HG03060 (cell line): ENCODE data around the gene MTCP1.

Experiments used
- ATAC-seq: cut with Tn5 transposase; IDR thresholded peaks from one replicate; pipeline ENCODE4 v1.9.1; 2021; ENCODE audit warnings: low read depth, moderate number of reproducible peaks; ENCODE audit not compliant: unreplicated experiment

MTCP1 gene, protein sequence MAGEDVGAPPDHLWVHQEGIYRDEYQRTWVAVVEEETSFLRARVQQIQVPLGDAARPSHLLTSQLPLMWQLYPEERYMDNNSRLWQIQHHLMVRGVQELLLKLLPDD

DNA sequence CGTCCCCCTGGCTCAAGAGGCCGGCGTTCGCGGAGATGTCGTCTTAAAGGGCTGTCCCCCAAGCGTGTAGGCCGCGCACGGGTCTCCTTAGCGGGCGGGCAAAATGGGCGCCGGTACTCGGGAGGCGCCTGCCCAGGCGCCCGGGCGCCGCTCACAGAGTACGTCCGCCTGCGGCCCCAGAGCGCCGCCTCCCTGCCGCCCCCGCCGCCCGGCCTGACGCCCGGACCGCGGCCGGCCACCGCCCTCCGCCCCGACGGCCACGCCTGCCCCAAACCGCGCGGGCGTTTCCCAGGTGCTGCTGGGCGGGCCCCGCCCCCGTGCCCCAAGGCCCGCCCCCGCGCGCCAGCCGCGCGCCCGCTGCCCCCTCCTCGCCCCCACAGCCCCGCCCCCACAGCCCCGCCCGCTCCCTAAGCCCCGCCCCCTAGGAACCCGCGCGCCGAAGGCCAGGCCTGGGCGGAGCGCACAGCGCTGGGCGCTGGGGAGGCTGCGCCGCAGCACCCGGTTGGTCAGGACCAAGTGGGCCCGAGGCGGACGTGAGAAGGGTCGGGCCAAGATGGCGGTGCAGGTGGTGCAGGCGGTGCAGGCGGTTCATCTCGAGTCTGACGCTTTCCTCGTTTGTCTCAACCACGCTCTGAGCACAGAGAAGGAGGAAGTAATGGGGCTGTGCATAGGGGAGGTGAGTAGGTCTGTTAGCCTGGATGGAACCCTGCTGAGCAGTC lies at the start of gene MTCP1, which contains the start of the genes BRCC3 and CMC4:
TSS of gene MTCP1 (minus strand) at position 162 of the 719 bp plus-strand sequence. CDS start 5,126 bp downstream, outside the sequence.
TSS of gene BRCC3 (plus strand) at position 534 of the 719 bp plus-strand sequence. CDS start at position 554, 20 bp downstream.
TSS of gene CMC4 (minus strand) at position 162 of the 719 bp plus-strand sequence. CDS start 7,113 bp downstream, outside the sequence.
- peak; percentile 60 for ATAC-seq

DNA sequence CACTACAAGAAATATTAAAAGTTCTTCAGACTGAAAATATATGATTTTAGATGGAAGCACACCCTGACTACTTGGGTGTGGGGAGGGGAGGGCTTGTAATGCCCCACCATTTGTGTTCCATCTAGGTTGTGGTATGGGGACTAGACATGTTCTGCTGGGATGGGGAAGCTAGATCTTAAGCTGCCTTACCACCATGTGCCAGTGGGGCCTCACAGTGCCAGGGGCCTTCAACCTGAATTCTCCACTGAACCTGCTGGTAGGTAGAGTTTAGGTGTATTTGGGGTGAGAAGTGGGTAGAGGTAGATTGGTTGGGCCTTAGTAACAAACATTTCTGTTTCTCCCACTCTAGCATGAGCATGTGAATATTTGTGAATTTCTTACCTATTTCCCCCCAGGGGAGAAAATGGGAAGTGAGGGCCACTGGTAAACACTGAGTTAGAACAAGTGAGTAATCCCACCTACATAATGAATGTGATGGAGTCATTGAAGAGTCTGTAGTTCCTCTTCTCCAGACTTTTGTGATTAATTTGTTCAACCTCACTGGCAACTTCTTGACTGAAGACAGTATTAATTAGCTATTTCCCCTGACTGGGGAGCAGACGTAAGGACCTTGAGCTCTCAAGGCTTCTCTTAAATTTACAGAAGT lies 44.4 kb upstream of the MTCP1 start:
- ATAC-seq = no peak

DNA sequence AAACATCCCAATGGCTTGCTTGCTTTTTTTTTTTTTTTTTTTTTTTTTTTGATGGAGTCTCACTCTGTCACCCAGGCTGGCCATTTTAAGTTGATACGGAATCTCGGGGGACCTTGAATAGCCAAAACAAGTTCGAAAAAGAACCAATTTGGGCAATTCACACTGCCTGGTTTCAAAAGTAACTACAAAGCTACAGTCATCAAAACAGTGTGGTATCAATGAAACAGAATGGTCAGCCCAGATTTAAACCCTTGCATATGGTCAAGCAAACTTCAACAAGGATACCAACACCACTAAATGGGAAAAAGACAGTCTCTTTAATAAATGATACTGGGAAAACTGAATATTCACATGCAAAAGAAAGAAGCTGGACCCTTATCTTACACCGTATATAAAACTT lies 42.2 kb upstream of the MTCP1 start:
- no peak for ATAC-seq

DNA sequence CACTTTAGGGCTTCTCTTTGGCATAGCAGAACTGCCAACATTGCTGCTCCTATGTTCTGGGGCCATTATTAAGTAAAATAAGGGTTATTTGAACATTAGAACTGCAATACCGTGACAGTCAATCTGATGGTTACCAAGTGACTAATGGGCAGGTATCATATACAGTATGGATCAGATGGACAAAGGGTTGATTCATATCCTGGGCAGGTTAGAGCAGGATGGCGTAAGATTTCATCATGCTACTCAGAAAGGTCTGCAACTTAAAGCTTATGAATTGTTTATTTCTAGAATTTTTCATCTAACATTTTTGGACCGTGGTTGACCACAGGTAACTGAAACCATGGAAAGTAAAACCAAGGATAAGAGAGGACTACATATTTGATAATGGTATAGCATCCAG lies 41.2 kb upstream of the MTCP1 start:
- no peak for ATAC-seq

DNA sequence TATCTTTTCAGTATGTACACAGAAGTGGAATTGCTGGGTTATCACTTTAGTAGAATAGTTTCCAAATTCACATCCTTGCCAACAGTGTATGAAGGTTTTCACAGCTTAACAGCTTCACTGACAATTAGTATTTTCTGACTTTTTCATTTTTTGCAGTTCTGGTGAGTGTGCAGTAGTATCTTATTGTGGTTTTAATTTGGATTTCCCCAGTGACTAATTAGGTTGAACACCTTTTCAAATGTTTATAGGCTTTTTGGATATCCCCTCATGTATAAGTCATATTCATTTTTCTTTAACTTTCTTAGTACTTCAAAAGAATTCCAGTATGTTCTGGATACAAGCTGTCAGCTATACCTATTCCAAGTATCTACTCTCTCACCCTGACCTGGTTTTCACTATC lies 37.5 kb upstream of the MTCP1 start:
- no peak for ATAC-seq

DNA sequence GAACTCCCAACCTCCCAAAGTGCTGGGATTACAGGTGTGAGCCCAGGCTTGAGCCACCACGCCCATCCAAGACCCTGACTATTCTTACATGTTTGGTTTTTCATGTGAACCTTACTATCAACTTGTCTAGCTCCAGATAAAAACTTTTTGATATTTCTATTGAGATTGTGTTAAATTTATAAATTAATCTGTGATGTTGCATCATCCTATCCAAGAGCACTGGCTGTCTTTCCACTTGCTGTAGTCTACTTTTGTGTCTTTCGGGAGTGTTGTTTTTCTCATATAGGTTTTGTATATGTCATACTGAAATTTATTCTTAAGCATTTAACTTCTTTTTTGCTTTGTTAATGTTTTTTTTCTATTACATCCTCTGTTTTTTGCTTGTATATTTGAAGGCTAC lies 35.0 kb upstream of the MTCP1 start:
- ATAC-seq = no peak

DNA sequence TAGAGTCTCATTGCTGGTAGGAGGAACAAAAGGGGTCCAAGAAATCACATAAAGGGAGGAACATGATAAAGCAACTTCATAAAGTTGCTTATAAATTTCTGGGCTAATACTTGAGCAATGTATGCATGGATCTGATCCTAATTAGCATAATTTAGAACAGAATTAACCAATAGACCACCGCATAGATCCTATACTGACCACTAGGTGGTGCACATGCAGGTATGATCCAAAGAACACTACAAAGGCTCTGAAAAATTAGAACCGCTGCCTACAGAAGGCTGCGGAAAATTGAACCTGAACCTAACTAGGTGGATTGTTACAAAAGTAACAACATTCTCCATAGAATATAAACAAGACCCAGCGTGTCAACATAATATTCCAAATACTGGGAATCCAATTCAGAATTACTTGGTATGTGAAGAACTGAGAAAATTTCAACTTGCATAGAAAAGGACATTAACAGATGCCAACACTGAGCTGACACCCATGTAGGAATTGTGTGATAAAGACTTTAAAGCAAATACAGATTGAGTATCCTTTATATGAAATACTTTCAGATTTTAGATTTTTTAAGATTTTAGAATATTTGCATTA lies 23.6 kb upstream of the MTCP1 start:
- ATAC-seq = no peak

DNA sequence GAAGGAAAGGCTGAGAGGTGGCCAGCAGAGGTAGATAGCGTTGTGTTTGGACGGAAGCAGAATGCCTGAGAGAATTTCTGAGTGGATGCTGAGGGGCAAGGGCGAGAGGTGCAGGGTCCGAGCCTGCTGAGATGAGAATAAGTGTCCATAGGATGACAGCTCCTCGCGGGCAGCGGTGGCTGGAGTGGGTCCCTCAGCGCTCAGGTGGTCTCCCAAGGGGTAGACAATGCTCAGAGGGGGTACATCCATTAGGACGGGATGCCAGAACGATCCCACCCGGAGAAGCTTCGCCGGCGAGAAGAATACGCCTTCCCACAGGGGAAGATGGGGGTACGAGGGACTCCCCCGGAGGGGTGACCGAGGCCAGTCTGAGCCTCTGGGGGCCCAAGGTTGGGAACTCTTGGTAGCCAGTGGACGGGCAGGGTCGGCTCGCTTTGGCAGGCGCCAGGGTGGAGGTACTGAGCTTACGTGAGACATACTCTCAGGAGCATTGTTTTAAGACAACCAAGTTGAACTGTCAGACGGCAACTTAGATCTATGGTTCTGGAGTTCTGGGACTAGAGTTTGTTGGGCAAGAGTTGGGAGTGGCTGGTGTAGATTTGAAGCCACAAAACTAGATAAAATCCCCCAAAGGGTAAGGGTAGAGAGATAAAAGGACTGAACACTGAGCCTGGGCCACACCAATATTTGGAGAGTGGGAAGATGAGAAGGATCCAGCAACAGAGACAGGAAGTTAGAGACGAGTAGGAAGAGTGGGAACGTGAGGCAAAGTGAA lies 16.2 kb upstream of the MTCP1 start:
- no peak for ATAC-seq

DNA sequence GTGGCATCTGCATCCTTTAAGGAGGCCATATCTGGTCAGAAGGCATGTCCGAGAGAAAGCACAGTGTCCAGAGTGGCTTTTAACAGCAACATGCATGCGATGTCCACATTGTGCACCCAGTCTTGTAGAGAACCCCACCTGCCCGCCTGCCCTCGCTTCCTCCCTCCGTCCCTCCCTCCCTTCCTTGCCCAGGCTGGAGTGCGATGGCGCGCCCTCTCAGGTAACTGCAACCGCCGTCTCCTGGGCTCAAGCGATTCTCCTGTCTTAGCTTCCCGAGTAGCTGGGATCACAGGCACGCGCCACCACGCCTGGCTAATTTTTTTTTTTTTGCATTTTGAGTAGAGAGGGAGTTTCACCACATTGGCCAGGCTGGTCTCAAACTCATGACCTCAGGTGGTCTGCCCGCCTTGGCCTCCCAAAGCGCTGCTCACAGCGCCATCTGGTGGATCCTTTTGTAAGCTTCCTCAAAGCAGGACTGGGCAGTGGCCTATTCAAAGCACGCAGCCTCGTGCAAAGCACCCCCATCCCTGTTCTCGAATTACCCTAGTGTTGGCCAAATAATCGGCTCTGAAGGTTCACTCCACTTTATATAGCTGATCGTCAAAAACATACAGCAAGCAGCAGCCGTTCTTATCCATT lies 15.4 kb upstream of the MTCP1 start:
- no peak for ATAC-seq

DNA sequence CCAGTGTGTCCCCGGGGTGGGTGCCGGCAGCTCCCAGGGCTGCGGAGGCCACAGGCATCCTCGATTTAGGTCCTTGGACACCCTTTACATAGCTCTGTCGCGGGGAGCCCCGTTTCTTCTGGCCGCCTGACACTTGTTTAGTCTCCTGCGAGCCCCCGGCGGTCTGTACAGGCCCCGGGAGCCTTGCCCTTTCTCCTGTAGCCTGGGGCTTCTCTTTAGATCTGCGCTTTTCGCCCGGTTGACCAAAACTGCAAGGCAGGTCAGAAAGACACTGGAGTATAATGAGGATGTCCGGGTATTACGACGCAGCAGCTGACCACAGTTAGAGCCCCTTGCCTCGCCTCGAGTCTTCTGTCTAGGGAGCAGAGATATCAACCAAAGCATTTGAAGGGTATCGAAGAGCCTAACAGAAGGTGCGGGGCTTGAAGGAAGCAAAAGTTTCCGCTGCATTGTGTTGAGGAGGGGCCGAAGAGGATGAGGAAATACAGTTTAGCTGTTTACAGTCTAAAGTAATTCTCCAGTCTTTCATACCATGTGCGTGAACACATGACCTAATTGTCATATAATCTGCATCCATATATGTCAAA lies 851 bp upstream of the MTCP1 start:
- peak; percentile 12 for ATAC-seq

DNA sequence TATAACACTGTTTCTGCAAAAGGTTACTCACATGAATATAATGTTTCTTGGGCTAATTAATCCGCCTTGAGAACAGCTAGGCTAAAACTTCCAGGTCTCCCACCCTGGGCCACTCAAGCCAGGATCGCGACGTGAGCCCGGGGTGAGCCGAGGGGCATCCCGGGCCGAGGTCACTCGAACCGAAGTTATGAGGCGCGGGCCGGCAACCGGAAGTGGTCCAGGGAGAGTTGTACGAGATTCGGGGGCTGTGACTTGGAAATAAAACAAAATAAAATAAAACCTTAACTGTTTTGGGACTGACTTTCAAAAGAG lies 317 bp downstream of the MTCP1 start:
- no peak for ATAC-seq

DNA sequence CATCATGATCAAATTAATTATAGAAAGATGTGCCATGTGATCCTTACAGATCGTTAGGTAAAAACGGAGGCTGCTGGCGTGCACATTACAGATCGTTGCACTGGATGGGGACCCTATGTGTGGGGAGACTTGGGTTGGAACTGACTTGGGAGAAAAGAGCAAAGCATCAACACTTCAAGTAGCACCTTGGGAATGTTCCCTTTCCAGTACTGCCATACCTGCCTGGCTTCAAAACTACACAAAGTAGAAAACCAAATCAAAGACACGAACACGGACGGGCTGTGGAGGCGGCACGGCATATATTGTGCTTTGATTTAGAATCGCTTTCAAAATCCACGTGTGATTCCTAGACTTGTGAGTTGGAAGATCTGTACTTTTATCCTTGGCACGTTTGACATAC lies 898 bp downstream of the MTCP1 start:
- no peak for ATAC-seq

DNA sequence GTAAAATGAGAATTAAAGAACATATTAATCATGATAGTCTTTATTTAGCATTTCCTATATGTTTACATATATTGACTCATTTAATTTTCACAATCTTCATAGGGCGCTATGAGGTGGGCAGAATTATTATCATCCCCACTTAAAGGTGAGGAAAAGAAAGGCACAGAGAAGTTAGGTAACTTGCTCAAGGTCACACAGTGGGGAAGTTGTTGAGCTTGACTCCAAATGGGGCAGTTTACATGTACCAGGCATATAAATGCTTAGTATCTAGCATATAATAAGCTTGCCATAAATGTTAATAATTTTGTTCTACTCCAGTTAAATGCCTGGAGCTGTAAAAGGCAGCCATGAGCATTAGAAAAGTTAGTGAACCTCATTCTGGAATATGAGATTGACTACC lies 1.5 kb downstream of the MTCP1 start:
- ATAC-seq = no peak

DNA sequence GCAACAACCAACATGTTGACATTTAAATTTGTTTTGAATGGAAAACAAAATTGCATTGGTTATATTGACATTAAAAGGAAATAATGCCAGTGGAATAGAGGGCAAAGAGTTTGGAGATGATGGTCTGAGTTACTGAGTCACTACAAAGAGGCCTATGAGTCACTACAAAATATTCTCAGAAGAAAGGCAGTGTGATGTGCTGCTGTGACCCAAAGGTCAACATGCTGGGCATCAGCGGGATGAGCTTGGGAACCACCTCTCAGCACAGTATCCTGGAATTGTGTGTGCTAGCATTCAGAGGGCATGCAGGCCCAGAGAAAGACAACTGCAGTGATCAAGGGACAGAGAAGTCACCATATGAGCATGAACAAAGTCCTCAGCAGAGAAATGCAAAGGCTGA lies 2.8 kb downstream of the MTCP1 start:
- no peak for ATAC-seq

DNA sequence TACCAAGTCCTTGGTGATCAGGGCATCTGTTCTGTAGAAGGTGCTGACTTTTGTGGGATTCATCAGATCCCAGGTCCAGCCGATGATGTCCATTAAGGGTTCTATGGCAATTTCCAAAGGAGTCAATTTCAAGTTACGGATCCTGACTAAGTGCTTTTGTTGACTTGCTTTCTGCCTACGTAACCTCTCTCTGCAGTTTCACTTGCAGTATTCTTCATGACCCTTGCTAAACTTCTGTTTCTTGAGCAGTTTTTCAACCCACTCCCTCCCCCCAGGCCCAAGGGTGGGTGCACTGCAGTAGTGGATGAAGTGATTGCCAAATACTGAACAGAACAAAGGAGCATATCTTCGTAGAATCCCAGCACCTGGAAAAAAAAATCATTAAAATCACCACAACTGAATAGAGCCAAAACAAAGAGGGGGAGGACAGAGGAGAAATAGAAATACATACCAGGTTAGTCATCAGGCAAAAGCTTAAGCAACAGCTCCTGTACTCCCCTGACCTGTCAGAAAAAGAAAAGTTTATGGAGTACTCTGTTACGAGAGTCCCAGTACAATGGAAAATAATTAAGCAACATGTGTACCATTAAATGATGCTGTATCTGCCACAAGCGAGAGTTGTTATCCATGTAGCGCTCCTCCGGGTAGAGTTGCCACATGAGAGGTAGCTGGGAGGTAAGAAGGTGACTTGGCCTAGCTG lies 5.8 kb downstream of the MTCP1 start:
- ATAC-seq = no peak

DNA sequence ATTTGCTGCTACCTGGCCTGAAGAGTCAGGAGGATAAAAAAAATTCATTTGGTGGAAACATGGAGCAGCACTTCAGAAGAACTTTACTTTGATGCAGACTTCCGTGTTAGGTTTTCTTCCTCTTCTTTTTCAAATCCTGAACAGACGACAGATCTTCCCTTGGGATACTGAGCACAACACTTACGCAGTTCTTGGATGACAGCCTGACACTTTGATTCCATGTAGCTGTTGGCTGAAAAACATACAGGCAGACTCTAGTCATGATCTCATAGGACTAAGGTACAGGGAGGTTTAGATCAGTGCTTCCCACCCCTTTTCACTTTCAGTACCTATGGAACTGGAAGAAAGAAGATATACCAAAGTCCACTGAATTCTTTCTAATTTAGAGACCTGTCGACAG lies 9.2 kb downstream of the MTCP1 start:
- ATAC-seq = no peak

DNA sequence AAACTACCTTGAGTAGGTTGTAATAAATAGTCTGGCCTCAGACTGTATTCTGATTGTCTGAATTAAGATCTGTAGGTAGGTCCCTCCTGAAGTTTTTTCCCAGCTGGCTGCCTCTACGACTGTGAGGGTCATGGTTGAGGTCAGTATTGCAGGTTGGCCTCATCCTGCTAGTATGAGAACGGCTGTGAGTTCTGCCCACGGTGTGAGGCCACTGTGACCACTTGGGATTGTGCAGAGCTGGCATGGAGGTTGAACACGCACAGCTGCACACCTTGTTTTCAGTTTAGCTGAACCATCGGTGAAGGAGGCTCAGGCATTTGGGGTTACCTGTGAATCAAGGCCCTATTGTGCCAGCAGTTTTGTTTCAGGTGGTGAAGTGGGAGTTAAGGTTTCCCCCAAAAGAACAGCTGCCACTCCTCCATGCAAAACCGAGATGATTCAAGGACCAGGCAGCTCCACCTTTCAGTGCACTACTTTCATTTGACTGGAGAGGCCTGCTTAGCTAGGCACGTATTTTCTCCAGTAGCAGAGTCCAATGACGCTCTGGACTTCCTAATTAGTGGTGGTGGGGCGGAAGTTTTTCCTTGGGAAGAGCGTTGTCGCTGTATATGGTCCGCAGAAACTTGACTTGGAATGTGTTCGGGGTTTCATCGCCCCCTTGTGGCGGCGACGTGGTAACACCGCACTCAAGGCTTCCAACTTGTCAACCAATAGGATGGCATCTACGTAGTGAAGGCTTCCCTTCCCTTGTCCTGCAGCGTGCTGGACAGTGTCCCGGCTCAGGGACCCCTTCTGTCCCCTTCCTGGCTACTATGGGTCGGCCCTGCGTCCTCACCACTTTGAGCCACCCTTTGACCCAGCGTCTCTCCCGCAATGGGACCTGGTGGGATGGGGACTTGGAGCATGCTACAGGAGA lies 13.8 kb downstream of the MTCP1 start:
- no peak for ATAC-seq

DNA sequence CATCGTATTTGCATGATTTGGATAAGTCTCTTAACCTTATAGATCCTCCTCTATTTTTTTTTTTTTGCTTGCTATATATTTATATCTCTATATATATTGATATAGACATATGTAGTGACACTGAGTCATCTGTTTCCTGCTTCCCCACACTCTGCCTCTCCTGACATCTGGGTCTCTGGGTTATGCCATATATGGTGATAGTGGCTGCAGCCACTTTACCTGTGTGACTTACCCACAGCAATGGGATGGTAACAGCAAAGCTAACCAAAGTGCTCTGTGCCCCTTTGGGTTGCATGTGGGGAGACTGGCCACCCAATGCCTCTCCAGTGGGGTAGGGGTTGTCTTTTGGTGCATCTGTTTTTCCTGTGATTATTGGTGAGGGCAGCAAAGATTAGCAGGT lies 14.5 kb downstream of the MTCP1 start:
- no peak for ATAC-seq
